CD14-positive monocyte (primary cell): ENCODE data around the gene BMPER. TPM values are rescaled to one million over a fixed set of nuclear protein-coding genes. Genes with fewer than 3 reads are reported as not detected.

Experiments used
- DNase-seq, 3 donors: peaks; one replicate each; pipeline ENCODE4 v3.0.0-alpha.2; 2011 to 2022
- H2AFZ ChIP-seq: 2 replicates; pipeline ENCODE4 v1.6.0; 2012; ENCODE audit warnings: mild to moderate bottlenecking, low read depth, low read length, inconsistent platforms; ENCODE audit not compliant: insufficient read depth, poor library complexity, severe bottlenecking
- H3K27ac ChIP-seq, 2 donors: 1 replicate in 1 of 2; 2 replicates in 1 of 2; pipeline ENCODE4 v1.5.1; 2012 to 2013; ENCODE audit warnings: low read length in 2 of 2, control low read depth in 1 of 2, inconsistent platforms in 1 of 2, low read depth in 1 of 2, mild to moderate bottlenecking in 1 of 2
- H3K27me3 ChIP-seq, 2 donors: one replicate each; pipeline versions ENCODE4 v1.6.0 to v1.6.1; 2011 to 2013; ENCODE audit warnings: low read length in 2 of 2; ENCODE audit not compliant: control insufficient read depth in 2 of 2, insufficient read depth in 2 of 2
- H3K36me3 ChIP-seq, 2 donors: replicated peaks in 1 of 2; 1 replicate in 1 of 2; 2 replicates in 1 of 2; pipeline versions ENCODE4 v1.5.1 to v1.6.1; 2012 to 2013; ENCODE audit warnings: low read length in 2 of 2, control low read depth in 1 of 2, inconsistent platforms in 1 of 2, mild to moderate bottlenecking in 1 of 2; ENCODE audit not compliant: insufficient read depth in 2 of 2, control insufficient read depth in 1 of 2
- H3K4me1 ChIP-seq, 2 donors: 1 replicate in 1 of 2; 2 replicates in 1 of 2; pipeline versions ENCODE4 v1.5.1 to v1.6.1; 2012 to 2013; ENCODE audit warnings: low read length in 2 of 2, control low read depth in 1 of 2, inconsistent platforms in 1 of 2, mild to moderate bottlenecking in 1 of 2, moderate library complexity in 1 of 2; ENCODE audit not compliant: insufficient read depth in 2 of 2, control insufficient read depth in 1 of 2
- H3K4me2 ChIP-seq: replicated peaks from 2 replicates; pipeline ENCODE3; 2012; ENCODE audit warnings: low read length, moderate library complexity, mild to moderate bottlenecking; ENCODE audit not compliant: poor library complexity, severe bottlenecking; ENCODE audit errors: extremely low read depth
- H3K4me3 ChIP-seq, 3 experiments: fragments of 200-600 bp in 1 of 3; sonication (generic) in 1 of 3; replicated peaks in 1 of 3; 1 replicate in 2 of 3; 2 replicates in 1 of 3; pipeline ENCODE4 v1.5.1; 2011 to 2013; ENCODE audit warnings: low read length in 3 of 3, mild to moderate bottlenecking in 3 of 3, control low read depth in 2 of 3, low read depth in 2 of 3, inconsistent platforms in 1 of 3, moderate library complexity in 1 of 3
- H3K79me2 ChIP-seq: 2 replicates; pipeline ENCODE4 v1.6.0; 2012; ENCODE audit warnings: mild to moderate bottlenecking, control low read depth, inconsistent platforms, low read length, moderate library complexity; ENCODE audit not compliant: insufficient read depth
- H3K9ac ChIP-seq: 2 replicates; pipeline ENCODE4 v1.6.0; 2017; ENCODE audit warnings: low read length, mild to moderate bottlenecking; ENCODE audit not compliant: insufficient read depth, poor library complexity, severe bottlenecking
- H3K9me3 ChIP-seq, 2 donors: replicated peaks in 1 of 2; 1 replicate in 1 of 2; 2 replicates in 1 of 2; pipeline versions ENCODE4 v1.5.1 to v1.6.1; 2012 to 2013; ENCODE audit warnings: low read length in 2 of 2, control low read depth in 1 of 2; ENCODE audit not compliant: control insufficient read depth in 1 of 2, insufficient read depth in 1 of 2
- H4K20me1 ChIP-seq: 2 replicates; pipeline ENCODE4 v1.6.0; 2012; ENCODE audit warnings: mild to moderate bottlenecking, low read length, control low read depth, moderate library complexity; ENCODE audit not compliant: insufficient read depth
- H3K27ac Mint-ChIP-seq, 7 donors: one replicate each; pipeline ENCODE4 v1.8.0; 2020; ENCODE audit warnings: mild to moderate bottlenecking in 7 of 7, mixed read lengths in 7 of 7, moderate library complexity in 6 of 7, inconsistent platforms in 2 of 7
- H3K27me3 Mint-ChIP-seq, 3 donors: one replicate each; pipeline ENCODE4 v1.8.0; 2021 to 2022; ENCODE audit warnings: low read depth in 3 of 3, mild to moderate bottlenecking in 3 of 3, mixed read lengths in 3 of 3, moderate library complexity in 3 of 3, inconsistent platforms in 1 of 3
- H3K36me3 Mint-ChIP-seq, 2 donors: one replicate each; pipeline ENCODE4 v1.8.0; 2020; ENCODE audit warnings: mixed read lengths in 2 of 2, inconsistent platforms in 1 of 2, mild to moderate bottlenecking in 1 of 2
- H3K4me1 Mint-ChIP-seq: one replicate; pipeline ENCODE4 v1.8.0; 2020; ENCODE audit warnings: mild to moderate bottlenecking, mixed read lengths
- H3K4me3 Mint-ChIP-seq, 2 donors: one replicate each; pipeline ENCODE4 v1.8.0; 2020; ENCODE audit warnings: mild to moderate bottlenecking in 2 of 2, mixed read lengths in 2 of 2, moderate library complexity in 1 of 2
- H3K9me3 Mint-ChIP-seq, 7 donors: one replicate each; pipeline ENCODE4 v1.8.0; 2020 to 2022; ENCODE audit warnings: mixed read lengths in 7 of 7, mild to moderate bottlenecking in 6 of 7, moderate library complexity in 6 of 7, inconsistent platforms in 2 of 7
- CTCF ChIP-seq: fragments of 200-600 bp; IDR thresholded peaks from one replicate; pipeline ENCODE4 v1.8.0; 2022; ENCODE audit warnings: antibody characterized with exemption, mild to moderate bottlenecking
- WGBS: methylation state at CpG from one replicate; pipeline ENCODE4 v1.1.5; 2013; ENCODE audit warnings: missing lambda C conversion rate; ENCODE audit not compliant: insufficient coverage; 5-methylcytosine and 5-hydroxymethylcytosine counted together
- intact Hi-C, 2 donors: fragments of 100-400 bp; cut with micrococcal nuclease; formaldehyde crosslinking; loops; one replicate each; pipeline versions ENCODE4 v1.15.0 to v1.15.1; 2023
- polyA plus RNA-seq, 3 donors: library from polyadenylated mRNA; depleted of rRNA in 1 of 3; unstranded in 2 of 3; stranded (reverse) in 1 of 3; fragments of 300-500 nt in 2 of 3; fragments of >200 nt in 1 of 3; fragmentation: Illumina TruSeq in 2 of 3; gene quantifications; 1 replicate in 2 of 3; 2 replicates in 1 of 3; pipeline ENCODE4 v1.2.3, GENCODE V29; 2012 to 2021

BMPER gene
- polyA plus RNA-seq, 3 donors = not detected

DNA sequence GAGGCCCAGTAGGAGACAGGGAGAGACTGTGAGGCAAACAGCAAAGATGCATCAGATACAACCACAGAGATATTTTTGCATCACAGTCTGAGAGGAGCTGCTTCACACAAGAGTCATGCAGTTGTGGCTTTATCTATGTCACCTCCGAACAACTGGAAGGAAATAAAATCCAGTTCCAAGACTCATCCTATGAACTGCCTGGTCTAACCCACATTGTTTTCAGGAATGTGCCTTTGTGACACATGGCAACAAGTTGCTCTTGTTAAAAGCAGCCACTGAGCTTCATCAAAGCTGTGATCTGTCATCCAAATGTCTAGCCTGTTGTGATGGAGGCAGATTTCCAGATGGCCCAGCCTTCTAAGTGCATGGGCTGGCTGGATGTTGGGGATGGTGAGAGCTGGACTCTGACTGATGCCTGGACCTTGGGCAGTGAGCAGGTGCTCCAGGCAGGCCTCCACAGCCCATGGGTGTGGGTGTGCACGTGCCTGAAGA is 255.0 kb downstream of the BMPER start:
- Histone ChIP-seq H3K27ac (no peak overlapping the region), H3K36me3 (no peaks in the 10 kb centered on the region), H2AFZ (no peak overlapping the region), H4K20me1 (no peaks in the 10 kb centered on the region), H3K4me2 (no peak overlapping the region), H3K9me3 (peaks cover 0 to 5% of the 10 kb centered on the region in 2 donors), H3K79me2 (no peaks in the 10 kb centered on the region), H3K4me3 (no peak overlapping the region), H3K9ac (no peak overlapping the region), H3K27me3 (no peaks in the 10 kb centered on the region), H3K4me1 (no peaks in the 10 kb centered on the region)
- peaks cover 0 to 3% (median 0%) of the 10 kb centered on the region in 3 donors for H3K27me3 Mint-ChIP-seq
- no peak overlapping the region for H3K4me3 Mint-ChIP-seq
- no peak overlapping the region for H3K27ac Mint-ChIP-seq
- no peaks in the 10 kb centered on the region for H3K36me3 Mint-ChIP-seq
- intact Hi-C loops = no loop called here
- DNase-seq = no peak
- no peak for TF ChIP-seq CTCF
- no peaks in the 10 kb centered on the region for H3K4me1 Mint-ChIP-seq
- WGBS = 71% methylated on average over 1 of the region's 2 CpGs
- H3K9me3 Mint-ChIP-seq = peaks cover 0 to 17% (median 5%) of the 10 kb centered on the region in 7 donors

GRCh38 chr7:34162027-34162565 is 256.8 kb downstream of the BMPER start:
- H3K79me2 ChIP-seq = no peaks in the 10 kb centered on the region
- no peak overlapping the region for H3K9ac ChIP-seq
- H3K36me3 ChIP-seq = no peaks in the 10 kb centered on the region
- no peak overlapping the region for H3K4me2 ChIP-seq
- H4K20me1 ChIP-seq = no peaks in the 10 kb centered on the region
- no peak overlapping the region for H2AFZ ChIP-seq
- H3K4me1 Mint-ChIP-seq = no peaks in the 10 kb centered on the region
- no peaks in the 10 kb centered on the region for H3K4me1 ChIP-seq
- no peaks in the 10 kb centered on the region for H3K36me3 Mint-ChIP-seq
- H3K9me3 ChIP-seq = peaks cover 0 to 5% of the 10 kb centered on the region in 2 donors
- H3K9me3 Mint-ChIP-seq = peaks cover 0 to 13% (median 5%) of the 10 kb centered on the region in 7 donors
- no peak for TF ChIP-seq CTCF
- H3K27ac Mint-ChIP-seq = no peak overlapping the region
- WGBS = 83% methylated on average over 3 of the region's 5 CpGs
- intact Hi-C loops = no loop called here
- H3K27me3 Mint-ChIP-seq = peaks cover 0 to 3% (median 0%) of the 10 kb centered on the region in 3 donors
- H3K4me3 ChIP-seq = no peak overlapping the region
- no peaks in the 10 kb centered on the region for H3K27me3 ChIP-seq
- DNase-seq = no peak
- H3K4me3 Mint-ChIP-seq = no peak overlapping the region
- no peak overlapping the region for H3K27ac ChIP-seq
